ENCODE data around the gene KDM4B. TPM values are rescaled to one million over a fixed set of nuclear protein-coding genes. Genes with fewer than 3 reads are reported as not detected.

The KDM4B gene
- total RNA-seq, 2 experiments from 2014 or later: 33.9 to 35.8 TPM

DNA sequence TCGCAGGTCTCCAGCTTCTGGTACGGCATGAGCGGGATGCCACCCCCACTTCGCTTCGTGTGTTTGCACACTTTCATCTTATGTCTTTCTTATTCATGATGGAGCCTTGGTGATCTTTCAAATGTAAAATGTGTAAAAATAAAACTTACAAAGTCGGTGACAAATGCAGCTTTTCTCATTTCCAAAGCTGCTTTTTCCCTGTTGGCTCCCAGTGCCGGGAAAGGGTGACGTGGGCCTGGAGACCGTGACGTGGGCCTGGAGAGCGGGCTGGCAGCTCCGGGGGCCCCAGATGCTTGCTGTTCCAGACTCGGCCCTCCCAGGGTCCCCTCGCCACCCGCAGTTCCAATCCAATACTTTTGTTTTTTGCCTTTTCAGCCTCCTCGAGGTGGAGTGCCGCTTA is 101.4 kb downstream of the KDM4B start:
- ATAC-seq (no peak), DNase-seq (no peak)
- intact Hi-C loops (cut with DNase I, micrococcal nuclease): no loop called here
- Mint-ChIP-seq H3K4me3 (no peak overlapping the region), H3K36me3 (ENCODE audit: low read depth) (peaks cover 1% of the 10 kb centered on the region), H3K4me1 (no peaks in the 10 kb centered on the region), H3K9me3 (ENCODE audit: low read depth) (no peaks in the 10 kb centered on the region), H3K27me3 (no peaks in the 10 kb centered on the region), H3K27ac (no peak overlapping the region)
- POLR2A ChIA-PET: no interaction called here
- CTCF ChIA-PET: interaction anchor here (1.2 kb wide), 1 partner anchor 101 kb away, joined by 4 read pairs; no protein-coding TSS in a partner anchor

DNA sequence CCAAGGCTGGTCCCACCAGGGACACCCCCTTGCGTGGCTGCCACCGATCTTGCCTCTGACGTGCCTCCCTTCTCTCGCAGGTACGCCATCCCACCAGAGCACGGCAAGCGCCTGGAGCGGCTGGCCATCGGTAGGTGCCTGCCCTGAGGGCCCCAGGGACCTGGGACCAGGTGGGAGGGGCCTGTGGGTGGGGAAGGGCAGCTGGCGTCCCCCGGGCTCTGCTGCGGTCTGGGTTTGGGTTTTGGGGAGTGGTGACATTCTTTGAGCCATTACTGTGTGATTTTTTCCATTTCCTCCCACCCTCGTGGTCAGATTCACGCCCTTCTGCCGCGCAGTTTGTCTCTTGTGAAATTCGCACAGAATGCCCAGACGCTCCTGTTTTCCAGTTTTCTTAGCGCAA is 102.0 kb downstream of the KDM4B start:
- ChIA-PET POLR2A (no interaction called here), CTCF (no interaction called here)
- Mint-ChIP-seq H3K4me3 (no peak overlapping the region), H3K36me3 (ENCODE audit: low read depth) (peaks cover 1% of the 10 kb centered on the region), H3K4me1 (no peaks in the 10 kb centered on the region), H3K27me3 (no peaks in the 10 kb centered on the region), H3K9me3 (ENCODE audit: low read depth) (no peaks in the 10 kb centered on the region), H3K27ac (no peak overlapping the region)
- DNase-seq (no peak), ATAC-seq (no peak)
- intact Hi-C loops (cut with DNase I, micrococcal nuclease): no loop called here

DNA sequence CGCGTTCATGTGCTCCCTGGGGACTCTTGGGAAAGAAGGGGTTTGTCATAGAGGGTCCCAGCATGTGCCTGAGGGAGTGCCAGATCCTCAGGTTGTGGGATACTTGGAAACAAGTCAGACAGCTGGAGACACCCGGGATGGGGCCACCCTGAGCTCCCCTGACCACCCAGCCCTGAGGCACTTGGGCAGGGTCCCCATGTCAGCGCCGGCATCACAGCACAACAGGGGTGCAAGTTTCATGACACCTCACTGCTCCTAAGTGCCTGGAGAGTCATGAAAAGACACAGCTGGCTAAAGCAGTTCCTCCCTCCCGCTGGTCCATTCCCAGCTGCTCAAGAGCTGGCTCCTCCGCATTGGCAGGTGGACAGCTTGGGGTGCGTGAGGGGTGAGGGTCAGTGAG is 102.7 kb downstream of the KDM4B start:
- no peak for ATAC-seq
- H3K27ac Mint-ChIP-seq: no peak overlapping the region
- no peaks in the 10 kb centered on the region for H3K27me3 Mint-ChIP-seq
- H3K9me3 Mint-ChIP-seq (ENCODE audit: low read depth): no peaks in the 10 kb centered on the region
- intact Hi-C loops (cut with DNase I, micrococcal nuclease): no loop called here
- no peak overlapping the region for H3K4me3 Mint-ChIP-seq
- DNase-seq: no peak
- CTCF ChIA-PET: no interaction called here
- H3K4me1 Mint-ChIP-seq: no peaks in the 10 kb centered on the region
- POLR2A ChIA-PET: no interaction called here
- no peaks in the 10 kb centered on the region for H3K36me3 Mint-ChIP-seq (ENCODE audit: low read depth)

DNA sequence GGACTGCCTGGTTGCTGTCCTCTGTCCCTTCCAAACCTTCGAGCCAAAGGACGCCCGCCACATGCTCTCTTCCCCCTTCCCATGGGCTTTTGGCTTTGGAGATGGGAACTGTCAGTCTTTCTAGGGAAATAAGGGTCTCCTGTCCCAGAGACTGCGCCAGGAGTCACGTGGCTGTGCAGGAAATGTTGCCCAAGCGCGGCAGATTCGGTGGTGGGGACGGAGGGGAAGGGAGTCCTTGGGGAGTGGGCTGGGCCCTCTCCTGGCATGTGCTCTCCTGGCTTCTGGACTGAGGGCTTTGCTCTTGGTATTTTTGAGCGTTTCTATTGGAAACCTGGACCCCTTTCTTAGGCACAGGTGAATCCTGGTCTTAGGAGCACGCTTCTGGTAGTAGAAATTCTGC is 103.2 kb downstream of the KDM4B start:
- Mint-ChIP-seq H3K27me3 (no peaks in the 10 kb centered on the region), H3K4me1 (no peaks in the 10 kb centered on the region), H3K9me3 (ENCODE audit: low read depth) (no peaks in the 10 kb centered on the region), H3K36me3 (ENCODE audit: low read depth) (no peaks in the 10 kb centered on the region), H3K4me3 (no peak overlapping the region), H3K27ac (no peak overlapping the region)
- CTCF ChIA-PET: interaction anchor here (0.7 kb wide), 1 partner anchor 196 kb away, joined by 3 read pairs; no protein-coding TSS in a partner anchor
- DNase-seq (no peak), ATAC-seq (no peak)
- POLR2A ChIA-PET: no interaction called here
- intact Hi-C loops (cut with DNase I, micrococcal nuclease): no loop called here

DNA sequence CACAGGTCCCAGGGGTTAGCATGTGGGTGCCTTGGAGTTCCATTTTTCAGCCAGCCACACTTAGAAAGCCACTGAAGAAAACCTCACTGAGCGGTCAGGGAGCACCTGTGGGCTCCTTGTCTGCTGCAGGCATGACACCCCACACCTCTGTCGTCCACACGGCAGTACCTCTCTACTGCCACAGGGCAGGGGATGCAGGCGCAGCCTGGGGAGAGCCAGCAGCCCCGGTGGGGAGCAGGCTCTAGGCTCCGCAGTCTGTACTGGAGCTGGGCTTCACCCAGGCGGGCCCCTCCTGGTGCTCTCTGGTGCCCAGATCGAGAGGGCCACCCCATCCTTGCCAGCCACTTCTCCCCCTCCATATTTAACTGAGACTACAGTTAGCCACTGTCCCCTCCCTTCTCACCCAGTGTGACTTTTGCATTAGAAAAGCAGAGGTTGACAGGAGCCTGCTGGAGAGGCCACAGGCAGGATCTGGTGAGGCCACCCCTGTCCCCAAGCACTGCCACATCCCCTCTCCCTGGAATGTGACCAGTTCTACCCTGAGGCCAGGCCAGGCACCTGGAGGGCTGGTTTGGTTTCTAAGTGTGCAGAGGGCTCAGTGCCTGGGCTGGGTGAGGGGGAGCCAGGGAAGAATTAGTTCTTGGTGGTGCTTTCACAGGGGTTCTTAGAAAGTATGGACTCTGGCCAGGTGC is 104.4 kb downstream of the KDM4B start:
- Mint-ChIP-seq H3K4me3 (no peak overlapping the region), H3K36me3 (ENCODE audit: low read depth) (peaks cover 3% of the 10 kb centered on the region), H3K4me1 (no peaks in the 10 kb centered on the region), H3K27me3 (no peaks in the 10 kb centered on the region), H3K27ac (no peak overlapping the region), H3K9me3 (ENCODE audit: low read depth) (no peaks in the 10 kb centered on the region)
- ATAC-seq (no peak), DNase-seq (no peak)
- ChIA-PET POLR2A (no interaction called here), CTCF (no interaction called here)
- intact Hi-C loops (cut with DNase I, micrococcal nuclease): no loop called here

DNA sequence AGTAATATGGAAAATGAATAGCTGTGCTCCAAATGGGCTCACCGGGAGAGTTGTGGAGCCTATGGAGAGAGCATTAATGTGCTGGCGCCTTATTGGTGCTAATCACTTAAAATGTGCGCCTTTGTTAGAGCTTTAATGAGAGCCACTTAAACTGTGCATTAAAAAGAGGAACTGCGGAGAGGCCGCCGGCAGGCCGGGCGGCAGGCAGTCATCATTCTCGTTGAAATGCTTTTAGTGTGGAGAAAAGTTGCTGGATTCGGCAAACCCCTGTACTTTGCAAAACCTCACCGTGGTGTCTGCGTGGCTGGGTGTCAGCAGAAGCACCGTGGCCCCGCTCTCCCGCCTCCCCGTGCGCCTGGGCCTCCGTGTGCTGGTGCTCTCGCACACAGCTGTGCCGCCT is 105.5 kb downstream of the KDM4B start:
- ChIA-PET CTCF (no interaction called here), POLR2A (no interaction called here)
- ATAC-seq (no peak), DNase-seq (no peak)
- H3K27ac Mint-ChIP-seq: no peak overlapping the region
- H3K4me1 Mint-ChIP-seq: no peaks in the 10 kb centered on the region
- intact Hi-C loops (cut with DNase I, micrococcal nuclease): no loop called here
- no peaks in the 10 kb centered on the region for H3K9me3 Mint-ChIP-seq (ENCODE audit: low read depth)
- H3K27me3 Mint-ChIP-seq: no peaks in the 10 kb centered on the region
- H3K36me3 Mint-ChIP-seq (ENCODE audit: low read depth): peaks cover 5% of the 10 kb centered on the region
- H3K4me3 Mint-ChIP-seq: no peak overlapping the region

DNA sequence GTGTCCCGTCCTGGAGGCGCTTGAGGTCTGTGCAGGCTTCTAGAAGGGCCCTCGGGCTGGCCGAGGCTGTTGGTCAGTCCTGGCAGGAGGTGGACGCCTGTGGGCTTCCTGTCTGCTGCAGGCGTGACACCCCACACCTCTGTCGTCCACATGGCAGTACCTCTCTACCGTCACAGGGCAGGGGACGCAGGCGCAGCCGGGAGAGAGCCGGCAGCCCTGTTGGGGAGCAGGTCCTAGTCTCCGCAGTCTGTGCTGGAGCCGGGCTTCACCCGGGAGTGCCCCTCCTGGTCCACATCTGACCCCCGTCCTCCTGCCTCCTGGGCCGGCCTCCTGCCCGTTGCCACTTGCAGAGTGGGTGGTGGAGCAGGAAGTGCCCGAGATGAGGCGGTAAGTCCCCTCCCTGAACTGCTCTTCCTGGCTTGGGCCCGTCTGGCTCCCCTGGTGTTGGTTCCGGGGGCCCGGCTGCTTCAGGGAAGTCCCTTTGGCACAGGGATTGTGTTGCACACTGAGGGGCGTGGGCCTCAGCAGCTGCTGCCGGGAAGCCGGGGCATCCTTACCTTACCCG is 106.0 kb downstream of the KDM4B start:
- H3K36me3 Mint-ChIP-seq (ENCODE audit: low read depth): peaks cover 5% of the 10 kb centered on the region
- H3K9me3 Mint-ChIP-seq (ENCODE audit: low read depth): no peaks in the 10 kb centered on the region
- POLR2A ChIA-PET: no interaction called here
- H3K27me3 Mint-ChIP-seq: no peaks in the 10 kb centered on the region
- CTCF ChIA-PET: interaction anchor here (0.6 kb wide), 1 partner anchor 8 kb away, joined by 3 read pairs; no protein-coding TSS in a partner anchor
- ATAC-seq (no peak), DNase-seq (no peak)
- H3K4me1 Mint-ChIP-seq: no peaks in the 10 kb centered on the region
- no peak overlapping the region for H3K4me3 Mint-ChIP-seq
- intact Hi-C loops (cut with DNase I, micrococcal nuclease): no loop called here
- H3K27ac Mint-ChIP-seq: no peak overlapping the region

DNA sequence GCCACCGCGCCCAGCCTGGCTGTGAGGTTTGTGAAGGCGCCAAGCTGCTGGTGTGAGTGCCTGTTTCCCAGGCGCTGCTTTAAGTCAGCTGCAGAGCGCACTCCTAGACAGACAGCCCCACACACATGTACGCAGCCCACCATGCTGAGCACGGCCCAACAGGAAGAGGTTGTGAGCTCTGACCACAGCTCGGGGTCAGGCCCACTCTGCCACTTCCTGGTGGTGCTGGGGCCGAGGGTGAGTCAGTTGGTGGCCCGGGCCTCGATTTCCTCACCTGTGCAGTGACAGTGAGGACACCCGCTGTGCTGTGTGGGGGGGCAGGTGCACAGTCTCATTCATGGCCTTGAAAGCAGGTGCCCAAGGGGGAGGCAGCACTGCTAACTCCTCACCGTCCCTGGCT is 106.7 kb downstream of the KDM4B start:
- Mint-ChIP-seq H3K36me3 (ENCODE audit: low read depth) (peaks cover 10% of the 10 kb centered on the region), H3K27ac (no peak overlapping the region), H3K4me3 (no peak overlapping the region), H3K4me1 (no peaks in the 10 kb centered on the region), H3K27me3 (no peaks in the 10 kb centered on the region), H3K9me3 (ENCODE audit: low read depth) (no peaks in the 10 kb centered on the region)
- ChIA-PET POLR2A (no interaction called here), CTCF (interaction anchor here (0.6 kb wide), 1 partner anchor 9 kb away, joined by 3 read pairs; no protein-coding TSS in a partner anchor)
- intact Hi-C loops (cut with DNase I, micrococcal nuclease): no loop called here
- ATAC-seq (no peak), DNase-seq (no peak)

DNA sequence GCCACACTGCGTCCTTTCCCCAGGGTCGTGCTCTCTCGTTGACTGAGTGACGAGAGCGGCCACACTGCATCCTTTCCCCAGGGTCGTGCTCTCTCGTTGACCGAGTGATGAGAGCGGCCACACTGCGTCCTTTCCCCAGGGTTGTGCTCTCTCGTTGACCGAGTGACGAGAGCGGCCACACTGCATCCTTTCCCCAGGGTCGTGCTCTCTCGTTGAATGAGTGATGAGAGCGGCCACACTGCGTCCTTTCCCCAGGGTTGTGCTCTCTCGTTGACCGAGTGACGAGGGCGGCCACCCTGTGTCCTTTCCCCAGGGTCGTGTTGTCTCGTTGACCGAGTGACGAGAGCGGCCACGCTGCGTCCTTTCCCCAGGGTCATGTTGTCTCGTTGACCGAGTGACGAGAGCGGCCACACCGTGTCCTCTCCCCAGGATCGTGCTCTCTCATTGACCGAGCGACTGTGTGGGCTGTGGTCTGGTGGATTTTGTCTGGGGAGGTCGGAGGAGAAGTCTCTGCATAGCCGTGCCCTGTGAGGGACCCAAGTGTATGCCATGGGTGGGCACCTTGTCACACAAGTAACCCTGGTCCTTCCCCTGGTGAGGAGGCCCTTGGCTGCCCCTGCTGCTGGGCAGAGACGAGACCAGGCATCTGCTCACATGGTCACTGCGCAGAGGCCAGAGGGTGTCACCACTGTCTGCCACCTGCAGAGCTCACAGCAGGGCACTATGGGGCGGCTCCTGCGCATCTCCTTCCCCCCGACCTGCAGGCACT is 107.7 kb downstream of the KDM4B start:
- ChIA-PET CTCF (no interaction called here), POLR2A (no interaction called here)
- Mint-ChIP-seq H3K27me3 (no peaks in the 10 kb centered on the region), H3K36me3 (ENCODE audit: low read depth) (peaks cover 13% of the 10 kb centered on the region), H3K4me3 (no peak overlapping the region), H3K27ac (no peak overlapping the region), H3K9me3 (ENCODE audit: low read depth) (no peaks in the 10 kb centered on the region), H3K4me1 (no peaks in the 10 kb centered on the region)
- DNase-seq (no peak), ATAC-seq (no peak)
- intact Hi-C loops (cut with DNase I, micrococcal nuclease): no loop called here

DNA sequence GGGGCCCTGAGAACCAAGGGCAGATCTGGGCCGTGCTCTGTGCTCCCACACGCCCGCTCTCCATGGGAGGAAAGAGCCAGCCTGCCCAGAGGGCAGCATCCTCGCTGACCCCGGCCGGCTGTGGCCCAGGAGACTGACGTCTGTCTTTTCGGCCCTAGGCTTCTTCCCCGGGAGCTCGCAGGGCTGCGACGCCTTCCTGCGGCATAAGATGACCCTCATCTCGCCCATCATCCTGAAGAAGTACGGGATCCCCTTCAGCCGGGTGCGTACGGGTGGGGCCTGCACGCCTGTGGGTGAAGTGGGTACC is 108.2 kb downstream of the KDM4B start:
- intact Hi-C loops (cut with DNase I, micrococcal nuclease): no loop called here
- ChIA-PET CTCF (interaction anchor here (1.0 kb wide), 1 partner anchor 15 kb away, joined by 3 read pairs; no protein-coding TSS in a partner anchor), POLR2A (no interaction called here)
- Mint-ChIP-seq H3K27me3 (no peaks in the 10 kb centered on the region), H3K4me3 (no peak overlapping the region), H3K27ac (no peak overlapping the region), H3K4me1 (no peaks in the 10 kb centered on the region), H3K9me3 (ENCODE audit: low read depth) (no peaks in the 10 kb centered on the region), H3K36me3 (ENCODE audit: low read depth) (peaks cover 13% of the 10 kb centered on the region)
- DNase-seq (no peak), ATAC-seq (no peak)

DNA sequence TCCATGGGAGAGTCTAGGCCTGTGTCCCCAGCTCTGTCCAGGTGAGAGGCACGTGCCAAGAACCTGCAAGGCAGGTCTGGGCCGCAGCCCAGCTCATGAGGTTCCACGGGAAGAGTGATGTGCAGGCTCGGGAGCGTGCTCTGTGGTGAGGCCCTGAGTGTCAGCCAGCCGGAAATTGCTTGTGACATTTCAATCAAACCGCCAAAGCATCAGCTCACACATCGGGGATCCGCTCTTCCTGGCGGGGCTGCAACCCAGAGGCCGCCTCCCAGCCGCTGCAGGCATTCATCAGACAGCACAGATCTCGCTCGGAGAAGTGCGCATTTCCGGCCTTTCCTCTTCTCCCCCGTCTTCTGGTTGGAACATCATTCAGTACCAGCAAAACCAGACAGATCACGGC is 109.3 kb downstream of the KDM4B start:
- no peak for DNase-seq
- peaks cover 16% of the 10 kb centered on the region for H3K36me3 Mint-ChIP-seq (ENCODE audit: low read depth)
- POLR2A ChIA-PET: no interaction called here
- H3K27me3 Mint-ChIP-seq: no peaks in the 10 kb centered on the region
- H3K4me1 Mint-ChIP-seq: no peaks in the 10 kb centered on the region
- CTCF ChIA-PET: interaction anchor here (1.0 kb wide), 1 partner anchor 16 kb away, joined by 3 read pairs; no protein-coding TSS in a partner anchor
- no peak overlapping the region for H3K27ac Mint-ChIP-seq
- no peak overlapping the region for H3K4me3 Mint-ChIP-seq
- ATAC-seq: no peak
- intact Hi-C loops (cut with DNase I, micrococcal nuclease): no loop called here
- no peaks in the 10 kb centered on the region for H3K9me3 Mint-ChIP-seq (ENCODE audit: low read depth)

DNA sequence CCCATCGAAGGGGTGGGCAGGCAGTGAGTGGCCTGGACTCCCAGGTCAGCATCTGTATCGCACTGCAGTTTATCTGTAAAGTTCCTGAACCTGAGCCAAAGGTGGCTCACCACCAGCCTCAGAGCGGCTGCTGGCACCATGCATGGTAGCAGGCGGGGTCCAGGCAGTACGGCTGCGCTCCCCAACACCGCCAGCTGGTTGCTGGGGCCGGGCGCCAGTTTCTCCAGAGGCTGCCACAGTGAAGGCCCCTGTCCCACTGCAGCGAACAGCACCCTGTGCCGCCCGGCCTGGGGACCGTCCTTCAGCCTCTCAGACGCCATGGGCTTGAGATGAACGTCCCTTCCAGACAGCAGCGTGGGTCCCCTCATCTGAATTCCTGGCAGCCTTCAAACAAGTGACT is 109.8 kb downstream of the KDM4B start:
- Mint-ChIP-seq H3K4me1 (no peaks in the 10 kb centered on the region), H3K27me3 (no peaks in the 10 kb centered on the region), H3K27ac (no peak overlapping the region), H3K36me3 (ENCODE audit: low read depth) (peaks cover 16% of the 10 kb centered on the region), H3K9me3 (ENCODE audit: low read depth) (no peaks in the 10 kb centered on the region), H3K4me3 (no peak overlapping the region)
- DNase-seq: no peak
- ChIA-PET POLR2A (interaction anchor here (0.6 kb wide), 1 partner anchor 546 kb away, joined by 6 read pairs; no protein-coding TSS in a partner anchor), CTCF (no interaction called here)
- no peak for ATAC-seq
- intact Hi-C loops (cut with DNase I, micrococcal nuclease): no loop called here
